Activated CD4-positive, alpha-beta T cell treated with anti-CD3 and anti-CD28 coated beads, Interleukin-2, amount 50 U/mL, for 4 hours (primary cell): ENCODE data around the gene KCNJ6.
"Not testable (repeated sequence)": the region's sequence is repeated elsewhere in the genome, so short reads cannot be mapped to it uniquely, and the experiment has no call there.

Source experiments
- DNase-seq, 2 experiments: peaks; one replicate each; pipeline ENCODE4 v3.0.0-alpha.2; 2020

Gene KCNJ6

GRCh38 chr21:37765221-37765900 lies 150.9 kb downstream of the KCNJ6 start:
- no peak for DNase-seq

- DNase-seq: no peak
Measured at GRCh38 chr21:37764691-37765090, 151.6 kb downstream of the KCNJ6 start.

DNA sequence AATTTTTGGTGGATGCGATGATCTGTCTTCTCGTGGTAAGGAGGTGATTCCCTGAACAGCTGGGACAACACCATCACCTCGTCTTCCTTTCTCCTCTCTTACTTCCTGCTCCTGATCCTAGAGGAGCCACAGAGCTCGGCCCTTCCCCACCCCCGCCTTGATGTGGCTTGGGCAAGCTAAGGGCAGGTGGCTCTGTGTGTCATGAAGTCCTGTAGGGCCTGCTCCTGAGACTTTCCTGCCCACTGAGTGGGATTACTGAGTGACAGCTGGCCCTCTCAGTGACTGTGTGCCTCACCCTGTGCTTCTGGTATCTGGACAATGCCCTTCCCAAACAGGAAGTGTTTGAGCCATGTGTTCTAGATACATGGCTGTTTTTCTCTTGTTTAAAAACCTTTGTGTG lies 153.0 kb downstream of the KCNJ6 start:
- DNase-seq: no peak

GRCh38 chr21:37762606-37763005 lies 153.7 kb downstream of the KCNJ6 start:
- DNase-seq: no peak

- DNase-seq: not testable (repeated sequence)
Measured at GRCh38 chr21:37761406-37761805, 154.9 kb downstream of the KCNJ6 start.

- DNase-seq: no peak
Measured at GRCh38 chr21:37759777-37760176, 156.5 kb downstream of the KCNJ6 start.

GRCh38 chr21:37758982-37759381 lies 157.3 kb downstream of the KCNJ6 start:
- DNase-seq: no peak

DNA sequence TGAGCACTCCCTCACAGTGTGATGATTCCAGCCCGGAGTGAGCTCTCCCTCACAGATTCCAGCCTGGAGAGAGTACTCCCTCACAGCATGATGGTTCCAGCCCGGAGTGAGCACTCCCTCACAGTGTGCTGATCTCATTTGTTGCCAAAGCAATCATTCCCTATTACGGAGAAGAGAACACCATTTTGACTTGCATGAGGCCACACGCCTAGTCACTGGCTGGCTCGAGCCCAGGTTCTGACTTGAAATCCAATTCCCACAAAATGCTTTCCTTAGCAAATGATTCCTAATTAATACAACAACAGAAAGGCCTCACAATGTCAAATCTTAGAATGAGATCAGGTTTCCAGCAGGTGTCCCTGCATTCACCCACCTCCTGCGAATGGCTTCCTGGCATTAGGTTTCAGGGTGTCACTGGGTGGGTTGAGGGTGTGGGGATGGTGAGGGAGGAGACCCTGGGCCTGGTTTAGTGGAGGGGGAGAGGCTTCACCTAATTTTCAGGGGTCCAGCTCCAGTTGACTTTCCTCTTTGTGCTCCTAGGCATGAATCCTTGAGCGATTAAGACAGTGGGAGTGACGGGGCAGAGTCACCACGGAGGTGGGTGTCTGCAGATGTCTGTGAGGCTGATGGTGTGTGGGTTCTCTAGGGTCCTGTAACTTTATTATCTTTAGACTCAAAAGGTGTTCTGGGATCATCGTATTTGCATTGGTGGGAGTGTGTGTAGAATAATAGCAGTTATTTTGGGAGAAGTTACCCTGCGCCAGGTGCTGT lies 158.5 kb downstream of the KCNJ6 start:
- DNase-seq: no peak

- no peak for DNase-seq
Measured at GRCh38 chr21:37753122-37753599, 163.1 kb downstream of the KCNJ6 start.

GRCh38 chr21:37751268-37751975 lies 164.8 kb downstream of the KCNJ6 start:
- no peak for DNase-seq

GRCh38 chr21:37749132-37749531 lies 167.1 kb downstream of the KCNJ6 start:
- DNase-seq: no peak

GRCh38 chr21:37748351-37748750 lies 167.9 kb downstream of the KCNJ6 start:
- DNase-seq: no peak

DNA sequence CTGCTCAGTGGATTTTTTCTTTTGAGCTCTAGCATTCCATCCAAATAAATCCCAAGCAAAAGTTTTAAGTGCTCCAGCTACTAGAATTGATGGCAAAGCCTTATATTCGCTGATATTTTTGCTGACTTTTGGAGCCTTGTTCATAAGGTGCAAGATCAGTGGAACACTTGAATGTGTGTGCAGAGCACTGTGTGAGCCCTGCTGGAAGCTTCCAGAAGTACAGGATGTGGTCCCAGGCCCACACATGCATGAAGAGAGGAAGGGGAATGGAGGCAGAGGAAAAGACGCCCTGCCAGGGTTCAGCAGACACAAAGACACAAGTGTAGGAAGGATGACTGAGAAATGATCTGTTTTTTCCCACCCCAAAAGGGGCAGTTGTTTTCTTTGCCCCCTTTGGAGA lies 169.4 kb downstream of the KCNJ6 start:
- no peak for DNase-seq

DNA sequence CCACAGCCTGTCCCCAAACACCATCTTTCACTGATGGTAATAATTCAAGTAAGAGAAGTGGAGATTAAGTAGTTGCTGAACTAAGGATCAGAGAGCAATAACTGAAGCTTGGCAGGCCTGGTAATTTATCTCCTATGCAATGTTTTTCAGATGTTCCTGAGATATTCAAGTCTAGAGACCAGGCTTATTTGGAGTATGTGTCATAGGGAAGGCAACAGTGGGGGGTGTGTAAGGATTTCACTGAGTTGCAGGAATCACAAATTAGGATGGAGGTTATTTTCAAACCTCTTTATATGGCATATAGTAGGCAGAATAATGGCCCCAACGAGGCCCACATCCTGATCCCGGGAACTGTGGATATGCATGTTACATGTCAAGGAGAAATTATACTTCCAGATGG lies 171.7 kb downstream of the KCNJ6 start:
- no peak for DNase-seq

- DNase-seq: no peak
Measured at GRCh38 chr21:37742532-37742931, 173.7 kb downstream of the KCNJ6 start.

- DNase-seq: no peak
Measured at GRCh38 chr21:37742115-37742514, 174.1 kb downstream of the KCNJ6 start.

DNA sequence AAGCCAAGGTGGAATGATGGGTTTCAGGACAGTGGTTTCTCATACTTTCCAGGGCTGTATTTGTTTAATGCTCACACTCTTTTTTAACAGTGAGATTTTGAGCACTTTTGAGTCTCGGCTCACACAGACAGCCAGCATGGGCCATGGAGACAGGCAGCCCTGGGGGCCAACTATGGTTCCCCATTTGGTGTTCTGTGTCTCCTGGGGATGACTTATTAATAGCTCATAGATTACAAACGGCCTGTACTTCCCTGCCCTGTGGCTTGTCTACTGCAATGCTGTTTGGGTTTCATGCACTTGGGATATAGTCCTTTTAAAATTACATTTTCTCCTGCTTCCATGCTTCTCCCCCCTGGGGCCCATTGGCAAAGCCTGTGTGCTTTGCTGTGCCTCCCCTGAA lies 178.3 kb downstream of the KCNJ6 start:
- DNase-seq: no peak

DNA sequence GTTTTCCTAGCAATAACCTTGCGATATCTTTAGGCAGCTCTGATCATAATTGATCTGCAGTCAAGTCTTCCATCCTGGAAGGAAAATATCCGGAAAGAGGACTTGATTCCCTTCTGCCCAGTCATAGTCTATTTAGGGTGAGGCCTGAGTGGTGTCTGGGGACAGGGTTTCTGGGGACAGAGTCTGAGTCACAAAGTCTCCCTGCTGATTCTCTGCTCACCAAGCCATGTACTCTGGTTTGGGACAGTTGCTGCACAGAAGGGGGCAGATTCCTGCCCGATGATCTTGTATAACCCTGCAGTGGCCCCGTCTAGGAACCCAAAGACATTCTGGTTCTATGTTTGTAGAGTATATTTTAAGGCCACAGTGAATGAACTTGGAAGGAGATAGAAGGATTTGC lies 178.8 kb downstream of the KCNJ6 start:
- no peak for DNase-seq

DNA sequence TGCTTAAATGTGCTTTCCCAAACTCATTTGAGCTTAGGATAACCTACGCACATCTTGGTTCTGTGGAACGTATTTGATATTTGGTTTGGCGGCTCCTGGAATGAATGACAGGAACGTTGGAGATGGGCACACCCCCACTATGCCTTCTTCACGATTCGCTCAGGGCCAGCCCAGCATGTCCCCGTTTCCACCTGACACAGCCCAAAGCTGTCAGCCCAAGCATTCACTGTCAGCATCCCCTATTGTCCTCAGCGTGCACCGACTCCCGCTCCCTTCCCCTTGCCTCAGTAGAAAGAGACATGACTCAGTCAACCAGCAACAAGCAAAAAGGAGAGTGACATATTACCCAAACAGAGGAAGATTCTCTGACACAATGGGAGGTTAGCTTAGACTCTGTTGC lies 181.4 kb downstream of the KCNJ6 start:
- DNase-seq: no peak

DNA sequence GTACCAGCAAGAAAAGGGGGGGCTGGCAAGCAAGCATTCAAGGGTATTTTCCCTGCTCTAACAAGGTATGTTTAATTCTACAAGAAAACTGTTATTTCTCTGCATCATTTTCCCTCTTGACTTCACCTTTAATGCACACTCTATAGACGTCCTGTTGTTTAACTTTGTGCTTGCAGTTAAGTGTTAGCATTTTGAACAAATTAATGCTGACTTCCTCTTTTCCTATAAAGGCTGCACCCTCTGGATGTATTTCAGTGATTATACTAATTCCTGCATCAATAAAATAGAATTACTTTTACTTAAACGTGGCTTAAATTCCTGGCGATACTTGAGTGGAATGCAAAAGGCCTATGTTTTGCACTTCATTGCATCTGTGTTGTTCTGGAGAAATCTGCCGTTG lies 183.3 kb downstream of the KCNJ6 start:
- DNase-seq: no peak

DNA sequence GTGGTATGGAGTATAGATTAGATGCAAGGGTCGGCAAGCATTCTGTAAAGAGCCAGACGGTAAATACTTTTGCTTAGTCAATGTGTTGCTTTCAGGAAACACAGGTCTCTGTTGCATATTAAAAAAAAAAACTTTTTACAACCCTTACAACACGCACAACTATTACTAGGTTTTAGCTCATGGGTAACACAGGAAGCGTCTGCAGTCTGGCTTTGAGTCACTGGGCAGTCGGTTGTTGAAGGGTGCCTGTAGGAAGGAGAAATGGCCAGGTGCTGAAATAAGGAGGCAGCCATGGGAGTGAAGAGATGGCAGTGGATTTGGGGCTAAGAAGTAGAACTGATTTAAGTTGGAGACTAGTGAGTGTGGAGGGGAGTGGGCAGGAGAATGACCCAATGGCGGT lies 192.1 kb downstream of the KCNJ6 start:
- no peak for DNase-seq

DNA sequence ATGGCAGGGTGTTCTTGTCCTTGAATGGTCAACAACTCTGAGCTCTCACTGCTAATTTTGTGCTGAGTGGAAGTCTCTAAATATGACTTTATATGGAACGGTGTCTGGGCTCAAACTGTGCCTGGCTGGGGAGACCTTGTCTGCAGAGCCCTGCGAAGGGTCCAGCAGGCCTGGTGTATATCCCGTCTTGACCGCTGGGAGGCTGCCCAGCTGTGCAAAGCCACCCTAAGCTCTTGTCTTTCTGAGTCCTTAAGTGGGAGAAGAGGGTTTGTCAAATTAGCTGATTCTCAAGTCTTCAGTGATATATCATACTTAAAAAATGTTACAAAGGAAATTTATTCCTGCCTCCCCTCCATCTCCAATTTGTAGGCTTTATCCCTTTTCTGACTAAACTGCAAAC lies 198.7 kb downstream of the KCNJ6 start:
- DNase-seq: no peak

DNA sequence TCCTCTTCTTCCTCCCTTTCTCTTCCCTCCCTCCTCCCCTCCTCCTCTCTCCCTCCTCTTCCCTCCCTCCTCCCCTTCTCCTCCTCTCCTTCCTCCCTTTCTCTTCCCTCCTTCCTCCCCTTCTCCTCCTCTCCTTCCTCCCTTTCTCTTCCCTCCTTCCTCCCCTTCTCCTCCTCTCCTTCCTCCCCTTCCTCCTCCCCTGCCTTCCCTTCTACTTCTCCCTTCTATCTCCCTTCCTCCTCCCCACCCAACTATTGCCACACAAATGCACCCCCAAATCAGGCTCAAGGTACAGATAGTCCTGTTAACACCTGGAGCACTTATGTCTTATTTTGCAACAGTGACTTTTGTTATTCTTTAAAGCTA lies 203.7 kb downstream of the KCNJ6 start:
- not testable (repeated sequence) for DNase-seq
